ENCODE data around the gene NUTF2.
A peak's percentile ranks its signal among the peaks of the same experiment; 100 is the strongest.

GRCh38 chr16:67847064-67847861, 530 bp downstream of the NUTF2 start, which contains the start of gene CENPT:
- TF ChIP-seq CTCF (IDR thresholded peaks at IDR 0.05) (peak in 2 of 4 experiments; percentile 11 to 14), POLR2A (IDR thresholded peaks at IDR 0.05) (peak in 1 of 2 donors; percentile 47)
